Ascending aorta (tissue), 2 donors: ENCODE data around the gene CCNB1IP1. TPM values are rescaled to one million over a fixed set of nuclear protein-coding genes. Genes with fewer than 3 reads are reported as not detected.

Experiments
- DNase-seq, 2 donors: peaks; one replicate each; pipeline ENCODE4 v3.0.0-alpha.2; 2019; ENCODE audit warnings: low spot score in 2 of 2
- H3K27ac ChIP-seq, 2 donors: fragments of 200-600 bp; sonication (generic); one replicate each; pipeline ENCODE4 v1.5.1; 2016 to 2017; ENCODE audit warnings: mild to moderate bottlenecking in 1 of 2
- H3K27me3 ChIP-seq: fragments of 200-600 bp; sonication (generic); one replicate; pipeline ENCODE4 v1.5.1; 2017
- H3K36me3 ChIP-seq, 2 donors: fragments of 200-600 bp; sonication (generic); one replicate each; pipeline ENCODE4 v1.5.1; 2016
- H3K4me1 ChIP-seq, 2 donors: fragments of 200-600 bp; sonication (generic); one replicate each; pipeline ENCODE4 v1.5.1; 2016 to 2017; ENCODE audit warnings: mild to moderate bottlenecking in 1 of 2
- H3K4me3 ChIP-seq, 2 donors: fragments of 200-600 bp; sonication (generic); one replicate each; pipeline ENCODE4 v1.5.1; 2016 to 2017; ENCODE audit warnings: mild to moderate bottlenecking in 1 of 2
- H3K9me3 ChIP-seq, 2 donors: fragments of 200-600 bp; sonication (generic); one replicate each; pipeline ENCODE4 v1.5.1; 2016
- intact Hi-C: fragments of 100-400 bp; cut with DNase I; formaldehyde crosslinking; loops from one replicate; pipeline ENCODE4 v1.15.1; 2023
- total RNA-seq: library from RNA; depleted of rRNA; stranded (reverse); fragments of >200 nt; gene quantifications from one replicate; pipeline ENCODE4 v1.1.0, GENCODE V29; 2016
- TF ChIP-seq, protein P1 (sequence below), 3 experiments: fragments of 200-600 bp in 2 of 3; fragments of 450-650 bp in 1 of 3; sonication (generic) in 2 of 3; IDR thresholded peaks; one replicate each; pipeline ENCODE4 v1.5.1; 2016 to 2019; ENCODE audit warnings: antibody characterized with exemption in 3 of 3, mild to moderate bottlenecking in 1 of 3, moderate library complexity in 1 of 3

Gene CCNB1IP1
- total RNA-seq, 1 donor from 2014 or later: 12.6 TPM

DNA sequence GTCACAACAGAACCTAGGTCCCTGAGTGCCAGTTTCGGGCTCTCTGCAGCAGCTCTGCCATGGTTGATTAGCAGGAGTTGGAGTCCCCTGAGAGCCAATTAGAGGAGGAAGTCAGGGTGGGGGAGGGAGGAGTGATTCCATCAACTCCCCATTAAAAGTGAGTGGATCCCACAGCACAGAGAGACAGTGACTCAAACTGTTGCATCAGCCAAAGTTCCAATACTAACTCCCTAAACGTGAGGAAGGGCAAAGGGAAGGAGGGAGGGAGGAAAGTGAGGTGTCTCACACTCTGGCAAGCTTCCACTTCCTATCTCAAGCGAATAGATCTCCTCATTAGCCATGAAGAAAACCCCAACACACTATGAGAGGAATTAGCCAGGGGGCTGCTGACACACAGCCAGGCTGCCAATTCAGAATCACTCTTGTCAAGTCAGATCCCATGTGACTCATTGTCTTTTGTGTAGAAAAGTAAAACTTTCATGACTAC lies 70.4 kb downstream of the CCNB1IP1 start:
- no peak for DNase-seq
- H3K4me1 ChIP-seq: no peaks in the 10 kb centered on the region
- intact Hi-C loops: no loop called here
- H3K9me3 ChIP-seq: no peaks in the 10 kb centered on the region
- H3K4me3 ChIP-seq: no peak overlapping the region
- no peaks in the 10 kb centered on the region for H3K36me3 ChIP-seq
- TF ChIP-seq, protein P1, sequence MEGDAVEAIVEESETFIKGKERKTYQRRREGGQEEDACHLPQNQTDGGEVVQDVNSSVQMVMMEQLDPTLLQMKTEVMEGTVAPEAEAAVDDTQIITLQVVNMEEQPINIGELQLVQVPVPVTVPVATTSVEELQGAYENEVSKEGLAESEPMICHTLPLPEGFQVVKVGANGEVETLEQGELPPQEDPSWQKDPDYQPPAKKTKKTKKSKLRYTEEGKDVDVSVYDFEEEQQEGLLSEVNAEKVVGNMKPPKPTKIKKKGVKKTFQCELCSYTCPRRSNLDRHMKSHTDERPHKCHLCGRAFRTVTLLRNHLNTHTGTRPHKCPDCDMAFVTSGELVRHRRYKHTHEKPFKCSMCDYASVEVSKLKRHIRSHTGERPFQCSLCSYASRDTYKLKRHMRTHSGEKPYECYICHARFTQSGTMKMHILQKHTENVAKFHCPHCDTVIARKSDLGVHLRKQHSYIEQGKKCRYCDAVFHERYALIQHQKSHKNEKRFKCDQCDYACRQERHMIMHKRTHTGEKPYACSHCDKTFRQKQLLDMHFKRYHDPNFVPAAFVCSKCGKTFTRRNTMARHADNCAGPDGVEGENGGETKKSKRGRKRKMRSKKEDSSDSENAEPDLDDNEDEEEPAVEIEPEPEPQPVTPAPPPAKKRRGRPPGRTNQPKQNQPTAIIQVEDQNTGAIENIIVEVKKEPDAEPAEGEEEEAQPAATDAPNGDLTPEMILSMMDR (IDR thresholded peaks at IDR 0.05): no peak
- H3K27ac ChIP-seq: no peak overlapping the region
- H3K27me3 ChIP-seq: no peaks in the 10 kb centered on the region

Other genes starting within 250 kb of the CCNB1IP1 start
- gene OR4K17, start 222.5 kb downstream of the CCNB1IP1 start, total RNA-seq: not detected
- not detected for gene OR4N5, start 194.5 kb downstream of the CCNB1IP1 start, total RNA-seq
- not detected for gene OR11G2, start 142.4 kb downstream of the CCNB1IP1 start, total RNA-seq
- not detected for gene OR11H6, start 109.6 kb downstream of the CCNB1IP1 start, total RNA-seq
- gene OR11H7, start 104.3 kb downstream of the CCNB1IP1 start, total RNA-seq: not detected
- not detected for gene OR11H4, start 94.0 kb downstream of the CCNB1IP1 start, total RNA-seq
- 7.8 TPM for gene TTC5, start 27.3 kb downstream of the CCNB1IP1 start, total RNA-seq
- gene PARP2, start 10.4 kb upstream of the CCNB1IP1 start, total RNA-seq: 0.32 TPM
- gene TEP1, start 80.2 kb upstream of the CCNB1IP1 start, total RNA-seq: 43.7 TPM
- gene KLHL33, start 102.9 kb upstream of the CCNB1IP1 start, total RNA-seq: not detected
- gene OSGEP, start 121.5 kb upstream of the CCNB1IP1 start, total RNA-seq: 26.7 TPM
- 21.5 TPM for gene APEX1, start 121.9 kb upstream of the CCNB1IP1 start, total RNA-seq
- gene PIP4P1, start 128.2 kb upstream of the CCNB1IP1 start, total RNA-seq: 30.7 TPM
- 62.7 TPM for gene PNP, start 136.1 kb upstream of the CCNB1IP1 start, total RNA-seq
- not detected for gene RNASE10, start 172.3 kb upstream of the CCNB1IP1 start, total RNA-seq
- gene RNASE9, start 227.8 kb upstream of the CCNB1IP1 start, total RNA-seq: not detected